GDM1 (cell line): Measurements from ENCODE around the gene KCNQ4.

Experiments used
- DNase-seq: peaks from one replicate; lab custom pipeline; 2025; lab: John Stamatoyannopoulos, UW

Gene KCNQ4

DNA sequence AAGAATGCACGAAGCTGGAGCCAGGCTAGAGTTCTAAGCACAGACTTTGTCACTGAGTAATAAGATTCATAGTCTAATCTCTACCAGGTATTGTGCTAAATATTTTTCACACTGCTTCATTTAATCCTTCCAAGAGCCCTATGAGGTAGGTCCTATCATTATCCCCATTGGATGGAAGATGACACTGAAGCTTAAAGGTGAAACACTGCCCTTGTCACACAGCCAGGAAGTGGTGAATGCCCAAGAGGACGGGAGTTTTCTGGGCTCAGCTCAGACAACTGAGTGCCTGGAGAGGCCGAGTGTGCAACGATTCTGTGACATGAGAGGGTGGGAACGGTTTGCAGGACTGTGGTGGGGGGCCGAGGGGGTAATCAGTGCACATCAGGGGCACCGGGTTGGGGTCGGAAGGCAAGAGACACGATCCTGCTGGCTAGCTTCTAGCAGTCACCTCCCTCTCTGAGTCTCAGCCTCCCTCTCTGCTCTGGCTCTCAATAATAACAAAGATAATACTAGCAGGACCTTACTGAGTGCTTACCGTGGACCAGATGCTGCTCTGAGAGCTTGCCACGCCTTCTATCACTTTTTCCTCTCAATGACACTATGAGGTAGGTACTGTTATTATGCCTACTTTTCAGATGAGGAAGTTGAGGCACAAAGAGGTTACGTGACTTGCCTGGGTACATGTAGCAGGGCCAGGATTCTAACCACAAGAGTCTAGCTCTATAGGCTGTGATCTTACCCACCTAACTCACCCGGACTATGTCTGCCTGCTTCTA, 12.4 kb downstream of the KCNQ4 start:
- no peak for DNase-seq

DNA sequence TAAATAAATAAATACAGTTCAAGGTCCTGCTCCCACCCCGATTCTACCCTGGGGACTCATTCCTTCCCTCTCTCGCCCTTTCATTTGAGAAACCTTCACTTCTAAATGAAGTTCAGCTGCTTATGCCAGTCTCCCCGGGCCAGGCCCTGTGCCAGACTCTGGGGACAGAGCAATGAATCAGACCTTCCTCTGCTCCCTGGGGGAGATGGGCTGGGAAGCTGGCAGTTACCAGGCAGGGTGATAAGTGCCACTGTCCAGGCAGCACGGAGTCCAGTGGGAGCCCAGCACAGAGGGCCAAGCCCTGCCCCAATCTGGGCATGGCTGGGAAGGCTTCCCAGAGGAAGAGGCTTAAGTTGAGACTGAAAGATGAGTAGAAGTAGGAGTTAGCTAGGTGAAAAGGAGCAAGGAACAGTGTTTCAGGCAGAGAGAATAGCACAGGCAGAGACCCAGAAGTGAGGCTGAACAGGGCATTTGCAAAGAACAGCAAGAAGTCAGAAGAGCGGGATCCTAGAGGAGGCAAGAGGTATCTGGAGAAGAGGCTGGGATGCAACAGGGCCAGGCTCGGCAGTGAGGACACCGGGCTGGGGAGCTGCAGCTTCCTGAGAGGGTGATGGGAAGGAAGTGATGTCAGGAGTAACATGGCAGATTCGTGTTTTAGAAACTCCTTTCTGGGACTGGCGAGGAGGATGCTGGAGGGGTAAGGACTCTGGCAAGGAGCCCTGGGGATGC, 13.5 kb downstream of the KCNQ4 start:
- DNase-seq = no peak

DNA sequence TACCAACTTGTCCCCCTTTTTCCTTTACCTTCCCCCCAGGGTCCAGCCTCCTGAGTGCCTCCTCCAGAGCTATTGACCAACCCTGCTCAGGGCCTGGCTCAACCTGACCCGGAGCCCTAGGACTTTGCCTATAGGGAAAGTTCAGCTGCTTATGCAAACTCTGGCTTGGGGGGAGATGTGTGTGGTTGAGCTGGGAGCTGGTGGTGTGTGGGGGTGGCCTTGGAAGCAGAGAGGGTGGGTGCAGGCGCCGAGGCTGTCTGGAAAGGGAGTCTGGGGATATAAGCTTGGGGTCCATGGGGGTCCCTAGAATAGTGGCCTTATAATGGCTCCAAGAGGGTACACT, 14.1 kb downstream of the KCNQ4 start:
- DNase-seq = no peak

DNA sequence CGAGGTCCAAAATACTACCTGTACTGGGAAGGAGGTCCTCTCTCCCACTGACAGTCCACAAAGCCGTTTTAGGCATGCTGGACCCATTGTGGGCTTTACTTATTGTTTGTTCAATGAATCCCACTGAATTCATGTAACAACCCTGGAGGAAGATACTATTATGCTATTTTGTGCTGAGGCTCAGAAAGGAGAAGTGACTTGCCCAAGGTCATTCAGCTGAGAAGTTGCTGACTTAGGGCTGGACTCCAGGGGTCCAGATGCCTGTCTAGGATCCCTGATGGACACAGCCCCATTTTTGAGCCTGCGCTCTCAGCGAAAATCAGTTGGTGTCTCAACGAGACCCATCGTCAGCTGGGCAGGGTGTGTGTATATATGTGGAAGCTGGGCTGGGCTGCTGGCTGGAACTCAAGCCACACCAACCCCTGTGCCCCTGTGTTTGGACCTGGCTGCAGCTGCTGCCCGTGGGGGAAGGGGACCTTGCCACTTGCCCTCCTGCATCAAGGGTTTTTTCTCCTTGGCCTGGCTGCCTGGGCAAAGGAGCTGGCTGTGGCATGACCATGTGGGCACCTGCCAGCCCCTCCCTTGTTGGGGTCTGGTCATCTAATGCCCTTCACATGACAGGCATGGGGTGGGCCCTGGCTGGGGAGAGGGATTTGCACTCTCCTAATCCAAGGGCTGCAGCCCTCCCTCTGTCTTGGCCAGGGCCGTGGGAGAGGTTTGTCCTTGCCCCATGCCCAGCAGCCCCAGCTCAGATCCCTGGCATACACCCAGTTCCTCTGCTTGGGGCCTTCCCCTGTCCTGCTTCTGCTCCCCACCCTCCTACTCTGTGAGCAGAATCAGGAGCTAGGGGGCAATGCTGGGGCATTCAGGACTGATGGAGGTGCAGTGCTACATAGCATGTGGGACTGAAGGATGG, 15.0 kb downstream of the KCNQ4 start:
- no peak for DNase-seq

DNA sequence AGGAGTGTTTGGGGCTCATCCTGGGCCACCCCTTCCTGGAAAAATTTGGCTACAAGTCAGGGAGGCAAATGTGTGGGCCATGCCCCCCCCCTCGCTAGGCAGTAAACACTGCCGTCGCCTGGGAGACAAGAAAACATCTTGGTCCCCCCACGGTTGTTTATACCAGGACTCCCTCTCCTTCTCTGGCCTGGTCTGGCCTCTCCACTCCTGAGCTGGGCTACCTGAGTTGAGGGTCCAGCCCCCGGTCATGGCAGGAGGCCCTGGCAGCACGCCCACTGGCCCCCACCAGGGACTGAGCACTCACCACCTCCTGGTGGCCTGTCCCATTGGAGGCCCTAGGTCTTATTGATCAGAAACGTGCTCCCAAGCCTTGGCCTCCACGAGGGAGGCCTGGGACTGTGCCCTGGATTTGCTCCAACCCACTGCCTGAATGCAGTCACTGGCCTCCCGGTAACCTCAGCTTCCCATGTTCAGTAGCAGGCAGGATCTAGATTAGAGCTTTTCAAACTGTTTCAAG, 15.8 kb downstream of the KCNQ4 start:
- no peak for DNase-seq

DNA sequence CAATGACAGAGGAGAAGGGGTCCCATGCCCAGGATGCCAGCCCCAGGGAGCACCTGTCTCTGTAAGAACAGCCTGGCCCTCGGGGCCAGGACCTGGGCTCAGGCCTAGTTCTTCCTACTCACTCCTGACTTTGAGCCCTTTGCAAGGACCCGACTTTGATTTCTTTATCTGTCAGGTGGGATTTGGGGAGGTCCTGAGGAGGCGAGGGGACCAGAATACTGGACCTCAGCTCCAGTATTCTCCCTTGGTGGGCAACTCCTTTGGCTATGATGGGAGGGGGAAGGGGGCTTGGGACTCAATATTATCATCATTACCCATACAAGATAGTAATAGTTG, 18.1 kb downstream of the KCNQ4 start:
- no peak for DNase-seq

DNA sequence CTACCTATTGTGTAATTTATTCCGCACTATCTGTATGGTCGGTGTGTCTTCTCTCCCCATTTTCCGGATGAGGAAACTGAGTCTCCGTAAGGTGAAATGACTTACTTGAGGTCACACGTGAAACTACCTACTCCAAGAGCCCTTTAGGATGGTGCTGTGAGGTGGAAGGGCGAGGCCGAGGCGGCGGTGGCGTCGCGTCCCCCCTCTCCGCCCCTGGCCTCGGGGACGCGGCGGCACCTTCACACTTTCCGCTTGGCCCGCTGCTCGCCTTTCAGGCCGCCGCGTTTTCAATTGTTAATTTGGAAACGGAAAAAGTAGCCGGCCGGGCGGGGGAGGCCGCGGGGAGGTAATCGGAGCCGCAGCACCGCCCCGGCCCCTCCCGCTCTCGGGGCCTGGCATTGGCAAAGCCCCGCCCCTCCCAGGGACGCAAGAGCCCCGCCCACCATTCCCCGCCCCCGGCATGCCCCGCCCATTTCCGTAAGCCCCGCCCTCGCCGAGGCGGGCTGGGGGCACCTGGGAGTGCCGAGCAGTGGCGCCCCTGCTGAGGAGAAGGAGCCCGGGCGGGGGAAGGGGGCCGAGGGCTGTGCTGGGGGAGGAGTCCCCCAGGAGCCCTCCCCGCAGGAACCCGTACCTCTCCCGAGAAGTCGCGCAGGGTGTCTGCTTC, 18.6 kb downstream of the KCNQ4 start:
- no peak for DNase-seq

DNA sequence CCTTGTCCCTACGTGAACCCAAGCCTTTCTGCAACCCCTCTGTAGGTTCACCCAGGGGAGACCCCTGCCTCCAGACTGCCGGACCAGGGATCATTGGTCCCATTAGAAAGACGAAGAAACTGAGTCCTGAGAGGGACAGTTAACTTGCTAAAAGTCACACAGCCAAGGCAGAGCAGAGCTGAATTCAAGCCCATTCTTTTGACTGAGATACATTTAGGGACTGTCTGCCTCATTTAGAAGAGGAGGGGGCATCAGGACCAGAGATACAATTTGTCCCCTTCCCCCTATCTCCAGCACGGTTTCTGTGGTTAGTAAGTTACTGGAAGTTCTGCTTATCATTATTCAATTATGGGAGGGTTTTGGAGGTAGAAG, 19.1 kb downstream of the KCNQ4 start:
- no peak for DNase-seq

DNA sequence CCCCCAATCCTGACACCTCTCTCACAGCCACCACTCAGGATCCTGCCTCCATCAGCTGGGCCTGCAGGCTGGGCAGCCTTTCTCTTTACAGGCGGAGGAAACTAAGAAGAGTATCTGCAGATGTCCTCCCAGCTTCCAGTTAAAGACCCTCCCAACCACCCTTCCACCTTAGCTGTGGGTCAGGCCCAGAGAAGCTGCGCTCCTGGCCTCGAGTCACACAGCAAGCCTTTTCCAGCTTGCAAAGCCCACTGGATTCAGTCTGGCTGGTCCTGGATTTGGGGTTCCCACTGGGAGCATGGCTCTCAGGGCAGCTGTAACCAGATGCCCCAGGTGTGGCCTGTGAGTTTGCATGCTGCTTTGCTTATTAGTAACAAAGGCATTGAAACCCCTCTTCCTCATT, 19.9 kb downstream of the KCNQ4 start:
- DNase-seq = no peak

DNA sequence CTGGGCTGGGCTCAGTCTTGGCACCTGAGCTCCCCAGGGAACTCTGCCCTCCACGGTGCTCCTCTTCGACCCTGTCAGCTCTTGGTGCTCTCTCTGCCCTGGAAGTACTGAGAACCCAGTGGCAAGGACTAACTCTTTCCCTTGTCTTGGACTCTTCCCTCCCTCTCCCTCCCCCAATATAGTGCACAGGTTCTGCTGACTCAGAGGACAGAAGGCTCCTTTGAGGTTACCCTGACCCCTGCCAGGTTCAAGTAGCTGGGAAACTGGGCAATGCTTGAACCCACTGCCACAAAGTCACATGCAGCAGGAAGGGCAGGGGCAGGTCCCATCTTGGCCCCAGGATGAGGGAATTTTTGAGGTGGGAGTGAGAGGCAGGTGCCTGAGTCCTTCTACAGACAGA, 20.3 kb downstream of the KCNQ4 start:
- DNase-seq = no peak

DNA sequence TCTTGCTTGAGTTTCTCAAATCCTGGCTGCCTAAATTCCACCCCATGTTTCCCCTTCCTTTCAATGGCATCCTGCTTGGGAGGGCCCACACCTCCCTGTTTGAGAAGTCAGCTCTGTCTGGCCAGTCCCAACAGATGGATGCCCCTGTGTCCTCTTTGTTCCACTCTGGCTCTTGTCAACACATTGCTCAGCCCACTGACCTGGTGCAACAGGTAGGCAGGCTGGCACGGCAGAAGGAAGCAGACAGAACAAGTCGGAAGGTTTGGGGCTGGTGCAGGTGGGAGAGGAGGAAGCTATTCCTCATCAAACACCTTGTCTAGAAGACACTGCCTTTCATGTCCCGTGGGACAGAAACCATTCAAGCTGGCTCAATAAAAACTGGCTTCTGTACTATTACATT, 22.7 kb downstream of the KCNQ4 start:
- no peak for DNase-seq

DNA sequence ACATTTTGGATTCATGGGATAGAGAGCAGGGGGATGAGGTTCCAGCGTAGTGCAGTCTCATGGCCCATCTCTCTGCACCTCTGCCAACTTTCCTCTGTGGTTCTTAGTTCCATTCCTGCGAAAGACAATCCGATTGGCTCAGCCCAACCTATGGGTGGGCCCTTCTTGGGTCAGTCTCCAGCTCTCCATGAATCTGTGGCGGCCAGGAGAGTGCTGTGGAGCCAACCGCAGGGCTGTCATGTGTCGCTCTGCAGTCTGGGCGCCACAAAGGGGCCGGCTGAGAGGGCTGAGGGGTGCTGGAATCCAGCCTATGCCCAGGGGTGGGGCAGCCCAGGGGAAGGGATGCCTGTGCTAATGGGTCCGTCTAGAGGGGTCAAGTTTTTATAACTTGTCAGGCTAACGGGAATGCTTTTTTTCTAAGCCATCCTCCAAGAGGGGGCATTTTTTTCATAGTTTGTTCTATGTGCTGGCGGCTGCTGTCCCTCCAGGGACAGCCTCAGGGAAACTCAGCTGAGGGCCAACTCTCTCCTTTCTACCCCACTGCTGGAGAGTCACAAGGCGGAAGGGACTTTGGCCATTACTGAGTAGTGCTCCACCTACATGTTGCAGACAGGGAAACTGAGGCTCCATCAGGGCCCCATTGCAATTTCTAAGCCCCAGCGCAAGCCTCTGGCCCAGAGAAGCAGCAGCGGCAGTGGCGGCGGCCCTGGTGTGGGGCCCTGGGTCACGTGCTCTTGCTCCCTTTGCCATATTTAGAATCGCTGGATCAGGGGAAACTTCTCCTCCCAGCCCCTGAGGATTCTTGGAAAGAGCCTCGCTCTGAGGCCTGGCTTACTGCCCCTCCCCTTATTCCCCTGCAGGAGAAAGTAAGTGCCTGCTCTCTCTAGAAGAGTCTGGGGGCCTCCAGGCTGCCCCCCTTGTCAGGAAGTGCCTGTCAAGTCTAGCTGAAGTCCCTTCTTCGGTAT, 23.4 kb downstream of the KCNQ4 start:
- no peak for DNase-seq

DNA sequence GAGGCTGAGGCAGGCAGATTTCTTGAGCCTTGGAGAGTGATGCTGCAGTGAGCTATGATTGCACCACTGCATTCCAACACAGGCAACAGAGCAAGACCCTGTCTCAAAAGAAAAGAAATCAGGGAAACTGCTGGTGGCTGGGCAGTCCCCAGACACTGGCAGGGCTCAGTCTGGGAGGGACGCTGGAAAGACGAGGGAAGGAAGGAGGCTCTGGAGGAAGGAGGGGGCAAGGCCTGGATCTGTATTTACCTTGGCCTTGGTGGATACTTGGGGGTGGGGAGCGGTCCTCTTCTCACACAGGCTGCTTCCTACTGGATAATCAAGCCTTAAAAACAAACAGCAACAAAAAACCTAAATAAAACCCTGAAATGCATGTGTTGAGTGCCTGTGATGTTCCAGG, 24.4 kb downstream of the KCNQ4 start:
- DNase-seq = no peak

DNA sequence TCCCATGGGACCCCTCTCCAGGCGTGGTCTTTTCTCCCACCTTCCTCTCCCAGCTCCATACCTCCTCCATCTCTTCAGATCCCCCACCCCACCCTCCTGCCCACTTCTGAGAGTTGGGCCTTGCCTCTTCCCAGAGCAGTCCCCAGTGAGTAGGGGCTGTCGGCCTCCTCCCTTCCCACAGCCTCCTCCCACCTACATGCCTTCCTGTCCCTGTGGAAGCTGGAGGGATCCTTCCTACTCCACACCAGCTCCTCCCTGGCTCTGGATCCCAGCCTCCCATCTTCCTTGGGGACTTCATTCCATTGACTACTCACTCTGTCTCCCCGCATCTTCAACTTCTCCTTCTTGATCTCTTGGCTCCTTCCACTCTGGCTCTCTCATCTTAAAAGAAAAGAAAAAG, 24.9 kb downstream of the KCNQ4 start:
- DNase-seq = no peak

DNA sequence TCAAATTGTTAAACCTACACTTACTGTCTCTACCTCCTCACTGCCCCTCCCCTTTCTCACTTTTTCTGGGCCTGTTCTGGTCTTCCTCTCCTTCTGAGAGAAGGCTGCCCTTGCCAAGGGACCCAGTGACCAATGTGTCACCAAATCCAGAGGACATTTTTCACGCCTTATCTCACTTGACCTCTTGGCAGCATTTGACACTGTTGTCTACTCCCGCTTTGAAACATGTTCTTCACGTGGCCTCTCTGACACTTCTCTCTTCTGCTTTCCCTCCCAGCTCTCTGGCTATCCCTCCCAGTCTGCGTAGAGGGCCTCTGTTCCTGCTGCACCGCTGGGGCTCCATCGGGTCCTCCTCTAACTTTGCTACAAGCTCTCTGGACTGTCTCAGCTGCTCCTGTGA, 25.3 kb downstream of the KCNQ4 start:
- no peak for DNase-seq

DNA sequence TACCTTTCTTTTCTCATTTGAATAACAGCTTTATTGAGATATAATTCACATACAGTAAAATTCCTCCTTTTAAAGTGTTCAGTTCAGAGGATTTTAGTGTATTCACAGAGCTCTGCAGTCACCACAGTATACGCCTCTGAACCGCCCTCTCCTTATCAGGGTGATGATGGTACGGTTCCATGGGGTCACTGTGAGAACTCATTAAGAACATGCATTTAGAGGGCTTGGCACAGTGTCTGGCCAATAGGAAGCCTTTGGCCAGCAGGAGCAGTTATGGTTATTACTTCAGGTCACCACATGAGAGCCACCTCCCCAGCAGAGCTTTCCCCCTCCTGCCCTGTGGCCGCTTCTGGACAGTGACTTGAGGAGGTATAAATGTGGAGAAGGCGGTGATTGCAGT, 27.3 kb downstream of the KCNQ4 start:
- DNase-seq = no peak

DNA sequence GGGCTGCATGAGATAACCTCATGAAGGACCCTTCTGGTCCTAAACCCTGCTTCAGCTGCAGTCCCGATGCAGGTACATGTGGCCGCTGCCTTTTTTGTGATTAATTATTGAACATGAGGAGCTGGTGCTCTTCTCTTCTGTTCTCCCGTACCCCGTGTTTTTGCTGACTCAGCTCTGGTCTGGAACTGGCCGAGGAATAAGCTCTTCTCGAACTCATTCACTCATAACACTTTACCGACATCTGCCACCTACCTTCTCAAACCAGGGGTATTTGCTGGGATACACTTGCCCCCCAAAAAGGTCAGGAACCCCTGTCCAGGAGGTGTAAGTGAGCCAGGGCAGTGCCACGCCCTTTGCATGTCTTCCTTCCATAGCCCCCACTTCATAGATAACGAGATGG, 31.8 kb downstream of the KCNQ4 start:
- DNase-seq = no peak

DNA sequence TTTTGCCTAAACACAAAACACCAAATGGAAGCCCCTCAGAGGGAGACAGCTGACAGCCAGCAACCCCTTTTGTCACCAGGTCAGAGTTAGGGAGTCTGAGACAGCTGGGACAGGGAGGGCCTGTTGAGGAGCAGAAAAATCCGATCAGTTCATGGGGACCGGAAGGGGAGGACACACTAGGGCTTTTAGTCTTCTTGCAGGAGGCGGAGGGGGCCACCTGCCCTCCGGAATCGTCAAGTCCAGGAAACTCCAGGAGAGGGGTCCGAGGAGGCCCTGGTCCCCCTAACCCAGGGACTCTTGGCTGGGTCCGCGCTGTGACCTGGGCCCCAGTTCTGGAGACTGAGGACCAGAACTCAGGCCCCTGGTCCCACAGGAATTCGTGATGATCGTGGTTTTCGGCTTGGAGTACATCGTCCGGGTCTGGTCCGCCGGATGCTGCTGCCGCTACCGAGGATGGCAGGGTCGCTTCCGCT, 34.2 kb downstream of the KCNQ4 start:
- no peak for DNase-seq

DNA sequence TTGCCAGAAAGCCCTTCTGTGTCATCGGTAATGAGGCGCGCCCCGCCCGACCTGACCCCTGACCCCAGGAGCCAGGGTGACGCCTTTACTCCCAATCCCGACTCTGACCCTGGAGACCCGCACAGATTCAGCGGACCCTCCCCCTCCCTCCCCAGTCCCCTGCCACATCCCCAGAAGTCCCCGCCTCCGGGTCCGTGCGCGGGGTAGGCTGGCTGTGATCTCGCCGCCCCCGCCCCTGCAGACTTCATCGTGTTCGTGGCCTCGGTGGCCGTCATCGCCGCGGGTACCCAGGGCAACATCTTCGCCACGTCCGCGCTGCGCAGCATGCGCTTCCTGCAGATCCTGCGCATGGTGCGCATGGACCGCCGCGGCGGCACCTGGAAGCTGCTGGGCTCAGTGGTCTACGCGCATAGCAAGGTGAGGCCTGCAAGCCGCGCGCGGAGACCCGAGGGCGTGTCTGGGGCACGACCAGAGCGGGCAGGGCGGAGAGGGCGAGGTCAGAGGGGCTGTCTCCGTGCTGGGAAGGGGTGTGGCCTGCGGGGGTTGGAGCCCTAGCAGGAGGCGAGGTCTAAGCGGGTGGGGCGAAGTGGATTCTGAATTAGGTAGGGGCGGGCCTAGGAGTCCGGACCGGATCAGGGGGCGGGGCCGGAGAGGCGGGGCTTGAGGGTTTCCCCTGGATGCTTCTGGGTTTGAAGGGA, 34.8 kb downstream of the KCNQ4 start:
- no peak for DNase-seq

DNA sequence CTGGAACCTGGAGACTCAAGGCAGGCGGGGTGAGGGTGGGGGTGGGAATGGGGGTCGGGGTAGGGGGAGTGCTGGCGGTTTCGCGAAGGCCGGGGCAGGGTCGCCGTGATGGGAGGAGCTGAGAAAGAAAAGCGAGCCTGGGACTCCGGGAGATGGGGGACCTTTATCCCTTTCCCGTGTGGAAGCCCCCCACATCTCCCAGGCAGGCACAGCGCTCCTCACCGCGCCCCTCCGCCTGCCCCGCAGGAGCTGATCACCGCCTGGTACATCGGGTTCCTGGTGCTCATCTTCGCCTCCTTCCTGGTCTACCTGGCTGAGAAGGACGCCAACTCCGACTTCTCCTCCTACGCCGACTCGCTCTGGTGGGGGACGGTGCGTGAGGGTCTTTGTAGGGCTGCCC, 35.5 kb downstream of the KCNQ4 start:
- DNase-seq = no peak
